GM21367 (cell line): ENCODE data around the gene FYN.
A peak's percentile ranks its signal among the peaks of the same experiment; 100 is the strongest.

Experiments used
- ATAC-seq: cut with Tn5 transposase; IDR thresholded peaks from one replicate; pipeline ENCODE4 v1.9.1; 2021; ENCODE audit not compliant: unreplicated experiment

Gene FYN

DNA sequence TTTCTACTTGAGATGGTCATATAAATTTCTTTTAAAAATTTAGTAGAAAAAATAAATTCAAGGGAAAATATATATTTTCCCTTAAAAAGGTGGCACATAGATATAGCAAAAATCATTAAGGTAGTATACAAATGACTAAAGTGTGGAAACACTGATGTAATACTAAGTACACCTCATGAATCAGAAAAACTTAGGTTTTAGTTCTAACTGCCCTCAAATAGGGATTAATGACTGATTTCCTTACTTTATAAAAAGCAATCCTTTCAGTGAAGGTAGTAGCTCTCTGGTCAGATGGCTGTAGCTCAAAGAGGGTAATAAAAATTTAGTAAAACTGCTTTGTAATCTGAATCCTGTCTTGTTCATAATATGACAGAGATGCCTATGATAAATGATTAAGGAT lies 63.5 kb downstream of the FYN start:
- no peak for ATAC-seq

DNA sequence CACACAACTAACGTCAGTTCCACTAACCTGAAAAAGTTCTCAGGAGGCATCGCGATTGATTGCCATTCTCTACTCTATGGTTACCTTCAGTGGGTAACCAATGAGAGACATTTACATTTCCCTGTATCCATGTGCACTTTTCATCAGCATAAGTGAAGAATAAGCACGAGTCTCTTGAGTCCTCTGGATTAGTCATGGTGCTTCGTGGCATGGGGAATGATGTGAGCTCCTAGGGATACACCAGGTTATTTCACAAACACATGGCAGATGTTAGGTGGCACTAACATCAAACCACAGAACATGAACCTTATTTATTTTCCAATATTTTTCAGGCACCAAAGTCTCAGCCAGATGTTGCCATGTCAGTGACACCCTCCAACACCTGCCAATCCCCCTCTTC lies 64.0 kb downstream of the FYN start:
- no peak for ATAC-seq

DNA sequence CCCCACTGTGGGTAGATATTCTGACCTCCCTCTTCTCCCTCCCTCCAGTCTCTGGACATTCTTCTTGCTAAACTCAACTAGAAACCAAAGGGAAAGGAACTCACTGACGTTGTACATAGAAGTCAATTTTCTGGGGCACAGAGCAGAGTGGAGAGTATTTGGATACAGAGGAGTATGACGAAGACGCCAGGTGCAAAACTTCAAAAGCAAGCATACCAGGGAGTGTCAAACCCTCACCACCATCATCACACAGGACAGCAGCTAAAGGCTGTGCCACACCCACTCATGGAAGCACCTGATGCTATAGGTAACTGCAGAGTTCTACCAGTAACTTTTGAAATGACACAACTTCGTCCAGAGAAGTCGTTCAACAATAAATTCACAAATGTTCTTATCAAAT lies 64.8 kb downstream of the FYN start:
- ATAC-seq: no peak

DNA sequence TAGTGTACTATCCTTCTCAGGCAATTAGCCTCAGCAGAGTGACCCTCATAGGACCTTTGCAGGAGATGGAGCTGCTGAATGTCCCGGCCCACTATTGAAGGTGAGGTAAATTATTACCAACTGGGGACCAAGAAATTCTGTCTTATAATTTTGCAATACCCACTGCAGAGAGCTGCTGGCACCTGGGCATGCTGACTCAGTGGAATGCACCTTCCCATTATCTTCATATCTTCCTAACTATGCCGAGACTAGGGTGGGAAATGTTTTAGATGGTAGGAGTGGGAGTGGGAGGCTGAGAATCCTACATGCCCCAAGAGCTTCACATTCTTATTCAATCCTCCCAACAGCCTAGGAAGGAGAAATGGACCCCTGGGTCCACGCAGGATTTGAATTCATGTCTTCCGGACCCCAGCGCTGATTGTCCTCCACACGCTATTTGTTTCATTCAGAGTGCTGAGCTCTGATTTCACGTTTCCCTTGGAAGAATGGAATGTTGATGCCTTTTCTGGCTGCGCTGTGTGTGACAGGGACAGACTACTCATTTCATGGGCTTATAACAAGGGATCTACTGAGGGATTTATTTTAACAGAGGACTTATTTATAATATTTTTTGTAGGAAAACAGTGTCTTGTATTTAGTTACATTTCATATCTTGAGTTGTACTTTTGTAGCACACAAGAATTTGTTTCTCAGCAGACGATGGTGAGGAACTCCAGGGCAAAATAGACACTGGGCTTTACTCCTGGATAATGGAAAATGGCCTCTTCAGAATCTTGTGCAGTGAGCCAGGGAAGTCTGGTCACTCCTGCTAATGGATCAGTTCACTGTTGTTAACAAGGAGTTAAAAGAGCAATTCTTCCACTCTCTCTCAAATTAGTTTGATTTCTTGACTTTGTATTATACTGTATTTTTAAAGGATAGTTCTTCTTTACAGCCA lies 66.4 kb downstream of the FYN start:
- no peak for ATAC-seq

DNA sequence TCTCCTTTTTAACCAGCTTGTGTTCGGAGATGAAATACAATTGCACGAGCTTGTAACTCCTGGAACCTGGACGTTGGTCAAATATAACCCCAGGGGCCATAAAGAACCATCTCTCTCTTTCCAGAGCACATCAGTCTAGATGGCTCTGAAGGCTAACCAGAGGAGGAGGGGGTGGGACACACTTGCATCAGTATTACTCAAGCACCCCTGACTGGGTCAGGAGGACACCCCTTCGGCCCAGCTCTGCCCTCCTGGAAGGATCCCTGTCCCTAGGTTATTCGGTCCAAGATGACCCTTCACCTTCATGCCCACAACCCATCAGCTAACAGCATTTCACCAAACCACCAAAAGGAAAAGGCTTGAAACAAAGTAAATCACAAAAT lies 67.1 kb downstream of the FYN start:
- peak; percentile 1 for ATAC-seq

DNA sequence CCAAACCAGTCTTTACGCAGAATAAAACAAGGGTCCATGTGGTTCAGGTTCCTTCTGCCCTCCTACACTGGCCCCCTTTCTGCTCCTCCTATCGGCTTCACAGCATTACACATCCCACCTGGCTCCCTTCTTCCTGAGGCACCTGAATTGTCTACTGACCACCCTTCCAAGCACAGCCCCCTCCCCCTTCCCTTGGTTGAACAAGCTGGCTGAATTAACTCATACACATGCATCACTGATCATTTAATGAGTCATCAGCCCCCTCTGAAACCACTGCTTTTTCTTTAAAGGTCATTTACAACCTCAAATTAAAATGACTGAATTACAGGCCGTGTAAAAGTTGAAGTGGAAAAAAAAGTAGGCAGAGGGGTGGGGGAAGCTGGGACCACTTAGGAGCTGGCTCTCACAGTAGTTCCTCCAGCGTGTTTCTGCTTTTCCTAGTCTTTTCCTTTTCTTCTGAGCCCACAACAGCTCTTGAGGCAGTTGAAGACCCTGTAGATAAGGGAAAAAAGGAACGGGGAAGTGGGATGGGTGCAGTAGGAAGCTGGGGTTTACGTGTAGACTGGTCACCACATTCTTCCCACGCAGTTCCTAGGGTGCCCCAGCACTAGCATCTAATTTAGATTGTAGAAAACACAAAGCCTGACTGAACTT lies 67.6 kb downstream of the FYN start:
- peak; percentile 36 for ATAC-seq

DNA sequence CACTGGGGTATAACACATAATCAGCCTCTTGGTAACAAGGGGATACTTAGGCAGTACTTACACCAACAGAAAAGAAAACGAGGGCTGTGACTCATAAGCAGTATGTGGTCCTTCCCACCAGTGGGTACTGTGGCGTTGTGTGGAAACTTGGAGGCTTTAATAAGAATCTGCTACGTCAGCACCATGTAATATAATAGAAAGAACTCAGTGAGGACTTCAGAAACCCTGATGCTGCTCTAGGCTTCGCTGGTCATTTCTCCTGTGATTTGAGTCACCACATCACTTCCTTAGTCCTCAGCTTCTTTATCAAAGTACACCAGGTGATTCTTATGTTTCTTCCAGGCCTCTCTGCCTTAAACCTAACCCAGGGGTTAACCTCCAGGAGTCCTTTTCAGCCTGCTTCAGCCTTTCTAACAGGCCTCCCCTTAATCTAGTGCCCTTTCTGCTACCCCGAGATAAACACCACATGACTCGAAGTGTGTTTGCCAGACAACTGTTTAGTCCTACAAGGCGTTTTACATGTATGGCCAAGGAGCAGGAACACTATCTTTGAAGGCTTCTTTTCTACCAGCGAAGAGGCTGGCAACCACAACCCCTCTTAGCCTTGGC lies 68.5 kb downstream of the FYN start:
- peak; percentile 62 for ATAC-seq

DNA sequence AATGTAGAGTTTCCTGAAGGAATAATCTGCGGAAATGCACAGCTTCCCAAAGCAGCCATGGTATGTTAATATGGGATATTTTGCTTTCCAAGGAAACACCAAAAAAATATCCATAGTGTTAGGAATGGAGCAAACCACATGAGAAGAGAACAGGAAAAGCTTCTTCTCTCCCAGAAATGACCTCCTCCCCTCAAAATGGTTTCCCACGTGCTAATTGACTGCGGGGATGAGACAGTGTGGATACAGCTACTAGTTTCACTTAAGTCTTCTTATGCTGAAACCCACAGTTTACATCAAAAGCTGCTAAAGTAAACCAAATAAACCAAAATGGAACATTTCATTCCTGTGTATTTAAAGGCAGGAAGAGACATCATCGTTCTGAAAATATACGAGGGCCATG lies 69.4 kb downstream of the FYN start:
- no peak for ATAC-seq

DNA sequence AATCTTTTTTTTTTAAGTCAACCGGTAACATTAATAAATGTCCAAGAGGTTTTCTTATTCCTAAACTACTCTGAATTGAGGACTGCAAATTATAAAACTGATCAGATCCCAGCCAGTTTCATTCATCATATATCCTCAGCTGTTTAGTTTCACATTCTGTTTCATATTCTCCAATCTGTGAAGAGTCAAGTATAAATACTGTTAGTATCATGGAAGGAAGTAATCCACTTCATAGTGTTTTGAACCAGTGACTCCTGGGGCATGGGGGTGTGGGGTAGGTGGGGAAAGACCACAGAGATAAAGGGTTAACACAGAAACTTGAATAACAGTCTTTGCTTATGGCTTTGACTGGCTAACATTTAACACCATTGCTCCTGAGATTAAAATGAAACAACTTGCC lies 69.9 kb downstream of the FYN start:
- no peak for ATAC-seq

DNA sequence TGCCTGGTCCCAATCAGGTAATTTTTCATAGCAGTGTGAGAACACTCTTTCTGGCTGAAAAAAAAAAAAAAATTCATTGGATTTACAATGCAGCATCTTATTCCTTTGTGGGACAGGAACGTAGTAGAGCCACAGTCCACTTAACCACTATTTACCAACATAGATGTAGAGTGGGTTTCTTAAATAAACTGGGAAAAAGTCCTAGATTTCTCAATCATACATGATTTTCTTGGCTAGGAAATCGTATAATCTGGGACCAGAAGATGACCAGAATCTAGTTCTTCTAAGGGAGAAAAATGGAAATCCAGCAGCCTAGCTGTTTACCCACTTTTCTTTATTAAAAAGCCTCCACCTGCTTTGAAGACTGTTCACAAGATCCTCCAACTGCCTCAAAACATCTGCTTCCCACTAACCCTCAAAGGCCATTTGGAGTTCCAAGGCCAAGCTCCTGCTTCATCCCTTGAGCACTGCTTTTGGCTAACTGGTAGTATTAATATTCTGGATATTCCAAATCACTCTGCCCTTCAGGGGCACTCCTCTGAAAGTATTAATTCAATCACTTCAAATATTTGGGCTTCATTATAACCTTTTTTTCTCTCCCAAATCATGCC lies 70.4 kb downstream of the FYN start:
- no peak for ATAC-seq

DNA sequence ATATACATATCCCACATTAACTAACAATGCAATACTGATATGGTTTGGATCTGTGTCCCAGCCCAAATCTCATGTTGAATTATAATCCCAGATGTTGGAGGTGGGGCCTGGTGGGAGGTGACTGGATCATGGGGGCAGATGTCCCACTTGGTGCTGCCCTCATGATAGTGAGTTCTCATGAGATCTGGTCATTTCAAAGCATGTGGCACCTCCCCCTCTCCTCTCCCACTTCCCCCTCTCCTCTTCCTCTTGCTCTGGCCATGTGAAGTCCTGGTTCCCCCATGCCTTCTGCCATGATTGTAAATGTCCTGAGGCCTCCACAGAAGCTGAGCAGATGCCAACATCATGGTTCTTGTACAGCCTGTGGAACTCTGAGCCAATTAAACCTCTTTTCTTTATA lies 71.2 kb downstream of the FYN start:
- ATAC-seq: no peak

DNA sequence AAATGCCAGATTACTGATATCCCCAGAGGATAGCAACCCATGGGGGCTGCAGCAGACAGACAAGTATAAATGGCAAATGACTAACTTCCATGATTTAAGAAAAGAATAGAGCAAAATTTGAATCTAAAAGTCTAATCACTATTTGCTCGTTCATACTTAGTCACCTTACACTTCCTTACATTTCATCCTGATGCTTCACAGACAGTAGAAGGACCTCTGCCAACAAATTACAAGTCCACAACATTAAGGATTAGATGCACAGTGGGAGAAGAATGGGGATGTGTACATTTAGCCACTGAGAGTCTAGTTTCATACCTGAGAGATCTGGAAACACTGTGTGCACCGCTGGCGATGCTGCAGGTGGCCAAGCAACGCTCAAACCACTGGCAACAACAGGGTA lies 72.4 kb downstream of the FYN start:
- no peak for ATAC-seq

DNA sequence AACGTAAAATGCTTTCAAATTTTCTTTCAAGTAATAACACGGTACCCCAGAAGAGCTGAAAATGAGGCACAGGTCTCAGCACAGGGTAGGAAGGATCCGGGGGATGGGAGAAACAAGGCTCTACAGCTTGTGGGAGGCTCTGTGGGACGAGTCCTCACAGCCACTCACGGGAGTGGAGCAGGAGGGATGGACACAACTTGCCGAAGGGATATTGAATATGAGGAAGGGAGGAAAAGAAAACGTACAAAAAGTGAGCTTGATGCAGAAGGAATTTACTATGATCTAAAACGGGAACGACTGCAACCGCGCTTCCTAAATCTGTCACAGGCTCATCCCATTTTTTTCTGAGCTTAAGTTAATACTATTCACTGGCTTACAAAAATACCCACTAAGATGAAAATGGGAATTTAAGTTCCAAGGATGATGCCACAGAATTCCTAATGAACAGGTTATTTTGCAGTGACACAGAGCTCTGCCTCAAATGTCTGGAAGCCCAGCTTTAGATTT lies 72.9 kb downstream of the FYN start:
- ATAC-seq: no peak

DNA sequence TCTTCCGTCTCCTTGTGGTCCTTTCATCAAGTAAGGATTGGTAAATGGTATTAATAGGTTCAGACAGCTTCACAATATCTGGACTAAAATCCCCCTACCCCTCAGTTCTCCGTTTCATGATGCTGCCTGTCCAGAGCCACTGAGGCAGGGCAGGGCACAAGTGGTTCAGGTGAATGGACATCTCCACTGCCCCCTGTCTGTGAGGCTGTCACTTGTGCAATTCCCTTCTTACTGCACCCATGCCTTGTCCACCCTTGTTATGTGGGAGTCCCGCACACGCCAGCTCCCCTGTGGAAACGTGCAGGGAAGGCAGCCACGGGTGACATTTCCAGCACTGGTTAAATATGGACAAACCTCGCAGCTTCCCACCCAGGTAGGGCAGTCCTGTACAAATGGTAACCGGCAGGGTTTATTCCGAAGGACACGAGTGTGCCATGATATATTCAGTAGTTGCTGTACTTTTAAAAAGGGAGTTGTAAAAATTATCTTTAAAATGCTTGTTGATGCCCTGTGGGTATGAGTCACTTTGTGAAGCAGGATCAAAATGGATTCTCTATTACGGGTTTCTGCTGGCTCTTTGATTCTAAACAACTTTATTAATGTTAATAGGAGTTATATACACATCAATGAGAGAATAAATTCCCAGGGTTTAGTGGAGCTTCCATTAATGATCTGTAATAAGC lies 73.5 kb downstream of the FYN start:
- ATAC-seq: no peak

DNA sequence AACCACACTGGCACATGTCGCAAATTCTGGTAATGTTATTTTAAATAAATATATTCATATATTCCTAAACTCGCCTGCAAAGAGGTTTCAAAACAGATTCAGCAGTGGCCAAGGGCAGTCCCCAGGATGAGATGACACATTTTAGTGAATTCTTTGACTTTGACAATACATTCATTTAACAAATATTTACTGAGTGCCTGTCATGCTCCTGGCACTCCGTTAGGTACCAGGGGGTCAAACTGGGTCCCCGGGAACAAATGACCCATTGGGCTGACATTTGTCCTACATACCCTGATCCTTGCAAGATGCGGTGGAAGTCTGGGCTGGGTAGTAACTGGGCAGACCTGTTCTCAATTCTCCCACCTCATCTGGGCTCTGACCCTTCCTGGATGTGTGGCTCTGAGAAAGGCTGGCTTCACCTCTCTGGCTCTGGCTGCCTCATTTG lies 74.9 kb downstream of the FYN start:
- no peak for ATAC-seq

DNA sequence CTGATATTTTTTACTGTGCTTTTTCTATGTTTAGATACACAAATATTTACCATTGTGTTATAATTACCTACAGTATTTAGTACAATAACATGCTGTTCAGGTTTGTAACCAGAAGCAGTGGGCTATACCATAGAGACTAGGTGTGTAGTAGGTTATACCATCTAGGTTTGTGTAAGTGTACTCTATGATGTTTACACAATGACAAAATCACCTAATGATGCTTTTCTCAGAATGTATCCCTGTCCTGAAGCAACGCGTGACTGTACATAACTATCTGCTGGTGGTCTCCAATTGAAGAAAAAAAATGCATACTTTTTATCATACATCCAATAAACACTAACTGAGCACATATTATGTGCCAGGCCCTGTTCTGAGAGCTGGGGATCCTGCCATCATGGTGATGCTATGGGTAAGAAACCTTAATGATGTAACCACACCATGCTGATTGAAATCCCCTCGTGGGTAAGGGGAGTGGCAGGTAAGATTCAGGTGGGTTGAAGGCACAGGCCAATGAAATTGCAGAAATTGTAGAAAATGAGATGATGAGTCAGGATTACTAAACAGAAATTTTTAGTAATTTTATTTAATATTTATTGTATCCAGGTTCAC lies 76.8 kb downstream of the FYN start:
- no peak for ATAC-seq

DNA sequence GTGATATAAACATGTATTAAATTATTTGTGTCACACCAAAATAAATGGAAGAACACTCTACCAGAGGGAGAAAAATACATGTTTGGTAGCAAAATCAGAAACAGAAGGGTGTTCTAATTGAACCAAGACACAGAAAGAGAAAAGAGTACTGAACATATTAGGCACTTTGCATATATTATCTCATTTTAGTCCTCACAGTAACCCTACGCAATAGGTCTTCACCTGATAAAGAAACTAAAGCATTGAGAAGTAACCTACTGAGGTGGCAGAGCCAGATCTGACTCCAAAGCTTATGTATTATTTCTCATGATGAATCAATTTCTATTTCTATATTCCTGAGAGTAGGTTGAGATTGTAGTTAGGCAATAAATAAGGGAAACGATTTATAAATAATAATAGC lies 77.7 kb downstream of the FYN start:
- no peak for ATAC-seq

DNA sequence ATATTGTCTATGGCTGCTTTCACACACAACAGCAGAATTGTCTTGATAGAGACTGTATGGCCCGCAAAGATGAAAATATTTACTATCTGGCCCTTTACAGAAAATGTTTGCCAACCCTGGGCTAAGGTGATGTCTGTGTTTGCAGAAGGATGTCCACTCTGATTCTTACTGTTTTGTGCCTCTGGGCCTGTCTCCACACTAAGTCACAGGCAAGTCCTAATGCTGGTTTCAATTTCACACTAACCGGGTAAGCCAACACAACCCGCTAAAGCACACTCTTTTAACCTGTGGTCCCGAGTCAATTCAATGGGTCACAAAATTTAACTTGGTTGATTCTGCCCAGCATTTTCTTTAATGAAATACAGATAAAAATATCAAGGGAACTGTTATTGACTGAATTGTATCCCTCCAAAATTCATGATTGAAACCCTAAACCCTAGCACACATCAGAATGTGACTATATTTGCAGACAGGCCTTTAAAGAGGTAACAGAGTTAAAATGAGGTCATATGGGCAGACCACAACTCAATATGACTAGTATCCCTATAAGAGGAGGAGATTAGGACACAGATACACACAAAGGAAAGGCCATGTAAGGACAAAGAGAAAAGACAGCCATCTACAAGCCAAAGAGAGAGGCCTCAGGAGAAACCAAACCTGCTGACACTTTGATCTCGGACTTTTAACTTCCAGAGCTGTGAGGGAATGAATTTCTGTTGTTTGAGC lies 78.4 kb downstream of the FYN start:
- peak; percentile 50 for ATAC-seq

DNA sequence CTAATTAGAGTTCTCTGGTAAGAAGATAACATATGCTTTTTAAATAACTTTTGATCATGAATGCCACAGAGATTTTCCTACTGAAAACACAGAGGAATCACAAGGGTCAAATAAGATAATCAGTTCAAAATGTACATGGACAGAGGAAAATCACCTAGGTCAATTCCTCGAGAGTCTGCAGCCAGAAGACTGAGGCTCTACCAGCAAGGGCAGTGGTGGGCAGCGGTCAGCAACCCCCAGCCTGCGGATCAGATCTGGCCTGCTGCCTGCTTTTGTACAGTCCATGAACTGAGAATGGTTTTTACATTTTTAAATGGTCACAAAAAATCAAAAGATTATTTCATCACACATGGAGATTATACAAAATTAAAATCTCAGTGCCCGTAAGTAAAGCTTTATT lies 79.0 kb downstream of the FYN start:
- no peak for ATAC-seq

DNA sequence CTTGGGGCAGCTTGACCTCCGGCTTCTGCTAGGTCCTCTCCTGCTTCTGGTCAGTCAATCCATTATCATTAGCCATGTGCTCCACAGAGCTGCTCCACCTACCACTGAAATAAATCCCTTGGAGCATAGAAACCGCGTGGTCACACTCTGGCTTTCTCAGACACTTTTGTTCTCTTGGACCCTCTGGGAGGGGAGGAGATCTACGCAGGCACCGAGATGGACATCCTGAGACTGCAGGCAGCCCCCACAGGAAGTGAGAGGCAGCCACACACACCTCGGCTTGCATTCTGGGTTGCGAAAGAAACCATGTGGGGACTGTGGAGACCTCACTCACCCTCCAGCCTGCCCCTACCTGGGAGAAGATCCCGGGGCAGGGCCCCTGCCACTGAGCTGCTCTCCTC lies 79.5 kb downstream of the FYN start:
- ATAC-seq: peak; percentile 60
